Stimulated activated CD8-positive, alpha-beta memory T cell treated with anti-CD3 and anti-CD28 coated beads, Interleukin-7, amount 100 ng/mL, for 24 hours (primary cell): ENCODE results near the gene PDX1.
A peak's percentile ranks its signal among the peaks of the same experiment; 100 is the strongest.

Source experiments
- DNase-seq: peaks from one replicate; pipeline ENCODE4 v3.0.0-alpha.2; 2020; ENCODE audit warnings: low read depth

The PDX1 gene

GRCh38 chr13:27922883-27923612 is 3.2 kb downstream of the PDX1 start:
- no peak for DNase-seq

DNA sequence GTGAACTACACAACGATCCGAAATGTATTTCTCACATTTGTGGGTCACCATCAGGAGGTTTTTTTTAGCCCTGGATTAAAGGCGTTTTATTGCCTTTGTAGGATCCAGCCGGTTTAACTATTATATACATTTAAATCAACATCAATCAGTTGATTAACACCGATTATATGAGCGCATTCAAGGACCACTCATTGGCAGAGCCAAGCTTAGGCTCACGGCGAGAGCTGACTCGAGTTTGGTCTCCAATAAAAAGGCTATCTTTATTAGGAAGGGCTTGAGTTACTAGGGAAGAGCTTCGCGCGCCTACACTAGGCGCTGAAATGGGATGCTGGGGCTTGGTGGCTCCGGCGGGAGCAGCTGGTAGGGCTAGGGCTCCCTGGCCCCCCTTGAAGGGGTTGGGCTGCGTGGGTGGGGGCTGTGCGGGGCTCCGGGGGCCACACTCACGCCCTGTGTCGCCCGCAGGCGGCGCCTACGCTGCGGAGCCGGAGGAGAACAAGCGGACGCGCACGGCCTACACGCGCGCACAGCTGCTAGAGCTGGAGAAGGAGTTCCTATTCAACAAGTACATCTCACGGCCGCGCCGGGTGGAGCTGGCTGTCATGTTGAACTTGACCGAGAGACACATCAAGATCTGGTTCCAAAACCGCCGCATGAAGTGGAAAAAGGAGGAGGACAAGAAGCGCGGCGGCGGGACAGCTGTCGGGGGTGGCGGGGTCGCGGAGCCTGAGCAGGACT is 4.2 kb downstream of the PDX1 start:
- no peak for DNase-seq

DNA sequence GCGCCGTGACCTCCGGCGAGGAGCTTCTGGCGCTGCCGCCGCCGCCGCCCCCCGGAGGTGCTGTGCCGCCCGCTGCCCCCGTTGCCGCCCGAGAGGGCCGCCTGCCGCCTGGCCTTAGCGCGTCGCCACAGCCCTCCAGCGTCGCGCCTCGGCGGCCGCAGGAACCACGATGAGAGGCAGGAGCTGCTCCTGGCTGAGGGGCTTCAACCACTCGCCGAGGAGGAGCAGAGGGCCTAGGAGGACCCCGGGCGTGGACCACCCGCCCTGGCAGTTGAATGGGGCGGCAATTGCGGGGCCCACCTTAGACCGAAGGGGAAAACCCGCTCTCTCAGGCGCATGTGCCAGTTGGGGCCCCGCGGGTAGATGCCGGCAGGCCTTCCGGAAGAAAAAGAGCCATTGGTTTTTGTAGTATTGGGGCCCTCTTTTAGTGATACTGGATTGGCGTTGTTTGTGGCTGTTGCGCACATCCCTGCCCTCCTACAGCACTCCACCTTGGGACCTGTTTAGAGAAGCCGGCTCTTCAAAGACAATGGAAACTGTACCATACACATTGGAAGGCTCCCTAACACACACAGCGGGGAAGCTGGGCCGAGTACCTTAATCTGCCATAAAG is 4.8 kb downstream of the PDX1 start:
- DNase-seq: no peak

- no peak for DNase-seq
Observed at GRCh38 chr13:27925220-27925991, 5.6 kb downstream of the PDX1 start.

- DNase-seq: no peak
Observed at GRCh38 chr13:27926644-27927434, 7.0 kb downstream of the PDX1 start.

DNA sequence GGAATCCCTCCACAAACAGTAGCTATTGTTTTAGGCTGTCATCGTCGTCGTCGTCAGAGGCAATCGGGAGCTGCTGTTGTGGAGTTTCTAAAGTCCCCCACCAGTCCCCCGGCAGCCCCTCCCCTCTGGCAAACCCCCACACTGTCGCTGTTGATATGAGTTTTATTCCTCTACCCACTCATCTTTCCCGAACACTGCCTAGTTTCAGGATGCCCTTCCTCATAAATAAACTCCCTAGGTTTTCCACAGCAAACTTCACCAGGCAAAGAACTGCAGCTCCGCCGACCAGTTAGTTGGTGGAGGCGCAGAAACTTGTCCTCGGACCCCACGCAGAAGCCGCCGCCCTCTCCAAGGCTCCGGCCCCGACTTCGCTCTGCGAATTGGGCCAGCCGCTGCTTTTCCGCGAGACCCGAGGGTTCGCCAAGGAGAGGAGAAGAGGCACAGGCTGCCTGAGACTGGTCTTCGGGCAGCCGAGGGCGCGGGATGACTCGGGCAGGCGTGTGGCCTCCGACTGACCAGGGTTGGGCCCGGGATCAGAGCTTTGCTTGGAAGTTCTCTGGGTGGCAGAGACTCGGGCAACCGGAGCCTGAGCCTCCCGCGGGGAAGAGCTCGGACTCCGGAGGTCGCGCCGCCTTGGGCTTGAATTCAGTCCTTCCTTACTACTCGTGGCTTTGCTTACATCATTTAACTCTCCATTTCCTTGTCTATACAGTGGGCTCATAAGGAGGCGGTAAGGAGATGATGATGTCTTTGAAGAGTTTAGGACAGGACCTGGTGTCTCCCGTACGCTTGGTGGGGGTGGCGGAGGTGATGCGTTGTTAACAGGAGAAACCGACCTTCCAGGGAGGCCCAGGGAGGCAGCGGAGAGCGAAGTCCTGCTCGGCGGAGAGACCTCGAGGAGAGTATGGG is 7.9 kb downstream of the PDX1 start:
- DNase-seq: no peak

DNA sequence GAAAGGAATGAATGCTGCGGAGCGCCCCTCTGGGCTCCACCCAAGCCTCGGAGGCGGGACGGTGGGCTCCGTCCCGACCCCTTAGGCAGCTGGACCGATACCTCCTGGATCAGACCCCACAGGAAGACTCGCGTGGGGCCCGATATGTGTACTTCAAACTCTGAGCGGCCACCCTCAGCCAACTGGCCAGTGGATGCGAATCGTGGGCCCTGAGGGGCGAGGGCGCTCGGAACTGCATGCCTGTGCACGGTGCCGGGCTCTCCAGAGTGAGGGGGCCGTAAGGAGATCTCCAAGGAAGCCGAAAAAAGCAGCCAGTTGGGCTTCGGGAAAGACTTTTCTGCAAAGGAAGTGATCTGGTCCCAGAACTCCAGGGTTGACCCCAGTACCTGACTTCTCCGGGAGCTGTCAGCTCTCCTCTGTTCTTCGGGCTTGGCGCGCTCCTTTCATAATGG is 8.6 kb downstream of the PDX1 start:
- no peak for DNase-seq

- DNase-seq: no peak
Observed at GRCh38 chr13:27928805-27929753, 9.3 kb downstream of the PDX1 start.

- no peak for DNase-seq
Observed at GRCh38 chr13:27929868-27930267, 10.1 kb downstream of the PDX1 start.

DNA sequence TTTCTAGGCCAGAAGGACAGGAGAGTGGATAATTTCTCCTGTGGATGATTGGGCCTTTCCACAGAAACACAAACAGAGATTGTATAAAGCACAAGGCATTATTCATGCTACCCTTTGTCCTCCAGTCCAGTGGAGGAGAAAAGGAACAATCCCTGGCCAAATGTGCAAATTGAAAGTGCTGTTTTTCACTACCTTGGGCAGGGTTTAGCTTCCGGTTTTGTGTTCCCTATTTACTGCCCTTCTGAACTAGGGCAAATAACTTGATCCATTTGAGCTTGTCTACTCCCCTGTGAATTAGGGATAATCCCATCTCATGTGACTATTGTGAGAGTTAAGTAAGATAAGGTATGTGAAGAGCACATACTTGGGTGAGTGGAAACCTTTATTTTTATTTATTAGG is 13.3 kb downstream of the PDX1 start:
- no peak for DNase-seq

- DNase-seq: no peak
Observed at GRCh38 chr13:27933580-27934328, 14.0 kb downstream of the PDX1 start.

DNA sequence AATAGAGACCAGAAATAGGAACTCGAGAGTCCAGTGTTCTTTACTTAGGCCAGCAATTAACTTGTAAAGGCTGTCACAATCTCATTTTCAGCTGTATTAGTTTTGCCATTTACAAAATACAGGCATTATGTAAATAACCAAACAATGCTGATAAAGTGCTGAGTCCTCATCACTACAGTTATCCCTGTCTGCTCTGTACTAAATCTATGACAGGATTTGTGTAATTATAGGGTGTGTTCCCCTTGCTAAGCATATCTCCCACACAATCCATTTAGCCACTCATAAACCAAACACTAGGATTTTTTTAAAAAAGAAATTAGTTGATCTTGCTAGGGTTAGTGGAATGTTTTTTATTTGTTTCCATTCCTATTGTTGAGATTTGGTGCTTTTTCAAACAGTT is 23.2 kb downstream of the PDX1 start:
- no peak for DNase-seq

DNA sequence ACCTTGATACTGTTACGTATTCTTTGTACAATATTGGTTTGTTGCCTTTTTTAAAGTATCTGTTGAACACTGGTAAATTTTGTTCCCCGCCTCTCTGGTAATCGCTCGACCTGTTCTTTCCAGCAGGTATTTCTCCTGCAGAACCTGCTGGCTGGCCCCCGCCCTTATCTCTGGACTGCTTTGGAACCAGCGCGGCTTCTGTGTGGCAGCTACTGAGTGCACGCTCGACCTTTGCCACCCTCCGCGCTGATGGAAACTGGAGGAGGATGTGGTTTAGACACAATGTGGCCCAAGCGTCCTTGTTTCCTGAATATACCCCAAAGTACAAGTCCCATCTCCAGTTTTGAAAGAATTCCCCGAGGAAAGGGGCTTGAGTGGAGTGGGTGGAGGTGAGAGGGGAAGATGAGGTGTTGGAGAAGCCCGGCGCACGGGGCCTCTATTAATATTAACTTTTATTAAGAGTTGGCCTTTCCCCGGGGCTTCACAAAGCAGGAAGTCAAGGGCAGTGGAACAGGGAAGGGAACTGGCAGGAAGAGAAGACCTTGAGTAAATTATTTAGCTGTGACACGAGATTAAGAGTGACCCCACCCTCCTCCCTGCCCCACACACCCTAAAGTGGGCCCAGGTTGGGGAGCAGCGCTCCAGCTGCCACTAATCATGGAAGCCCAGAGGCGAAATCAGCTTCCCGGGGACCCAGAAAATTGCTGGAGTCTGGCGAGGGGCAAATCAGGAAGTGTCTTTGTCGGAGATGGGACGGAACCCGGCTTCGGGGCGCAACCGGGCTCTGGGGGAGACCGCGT is 33.3 kb downstream of the PDX1 start:
- DNase-seq: no peak

DNA sequence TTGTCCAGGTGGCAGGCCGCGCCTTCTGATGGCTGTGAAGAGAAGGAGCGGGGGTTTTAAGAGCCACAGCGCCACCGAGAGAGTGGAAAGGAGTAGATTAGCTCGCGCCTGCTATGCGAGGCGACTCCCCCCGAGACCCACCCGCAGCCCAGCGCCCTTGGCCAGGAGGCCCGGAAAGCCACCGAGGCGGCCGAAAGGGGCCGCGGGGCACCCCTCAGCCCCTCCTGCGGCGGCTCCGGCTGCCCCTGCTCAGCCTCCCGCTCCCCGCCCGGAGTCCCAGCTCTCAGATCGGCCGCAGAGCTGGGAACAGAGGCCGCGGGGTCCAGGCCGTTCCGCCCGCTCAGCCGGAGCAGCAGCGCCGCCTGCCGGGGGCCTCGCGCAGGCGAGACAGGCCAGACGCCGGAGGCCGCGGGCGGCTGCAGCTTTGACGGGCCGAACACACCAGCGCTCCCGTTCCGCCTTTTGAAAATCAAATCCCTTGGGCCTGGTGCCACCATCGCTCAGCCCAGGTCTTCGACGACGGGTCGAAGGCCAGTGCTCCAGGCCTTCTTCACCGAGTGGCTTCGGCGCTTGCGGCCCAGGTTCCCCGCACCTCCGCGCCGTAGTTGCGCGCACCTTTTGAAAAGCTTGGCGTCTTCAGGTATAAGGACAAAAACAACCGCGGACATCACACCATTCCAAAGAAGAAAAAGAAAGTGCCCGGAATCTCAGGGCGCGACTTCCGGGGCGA is 34.0 kb downstream of the PDX1 start:
- peak; percentile 44 for DNase-seq

GRCh38 chr13:27954406-27954851 is 34.6 kb downstream of the PDX1 start:
- DNase-seq: no peak

GRCh38 chr13:27955014-27955591 is 35.3 kb downstream of the PDX1 start:
- no peak for DNase-seq
